Epidermal melanocyte (primary cell): ENCODE measurements around the gene GRAMD4.

Experiments used
- DNase-seq: peaks from one replicate; pipeline ENCODE4 v3.0.0; 2011; ENCODE audit warnings: low spot score; ENCODE audit not compliant: insufficient read length

Gene GRAMD4

GRCh38 chr22:46714550-46714949 lies 94.4 kb downstream of the GRAMD4 start:
- DNase-seq: no peak

GRCh38 chr22:46719921-46720320 lies 99.7 kb downstream of the GRAMD4 start:
- no peak for DNase-seq

GRCh38 chr22:46721501-46722085 lies 101.4 kb downstream of the GRAMD4 start:
- DNase-seq: no peak

GRCh38 chr22:46723882-46724281 lies 103.7 kb downstream of the GRAMD4 start:
- no peak for DNase-seq

- DNase-seq: no peak
Observed at GRCh38 chr22:46725096-46725495, 104.9 kb downstream of the GRAMD4 start.

- no peak for DNase-seq
Observed at GRCh38 chr22:46726066-46726985, 106.1 kb downstream of the GRAMD4 start.

- DNase-seq: no peak
Observed at GRCh38 chr22:46726986-46727317, 106.8 kb downstream of the GRAMD4 start.

- DNase-seq: no peak
Observed at GRCh38 chr22:46727813-46728364, 107.7 kb downstream of the GRAMD4 start.

GRCh38 chr22:46728470-46728869 lies 108.3 kb downstream of the GRAMD4 start:
- no peak for DNase-seq
